ENCODE data around the gene SNCA.

Gene SNCA

GRCh38 chr4:89708903-89709421 is 128.0 kb downstream of the SNCA start:
- ATAC-seq: no peak

DNA sequence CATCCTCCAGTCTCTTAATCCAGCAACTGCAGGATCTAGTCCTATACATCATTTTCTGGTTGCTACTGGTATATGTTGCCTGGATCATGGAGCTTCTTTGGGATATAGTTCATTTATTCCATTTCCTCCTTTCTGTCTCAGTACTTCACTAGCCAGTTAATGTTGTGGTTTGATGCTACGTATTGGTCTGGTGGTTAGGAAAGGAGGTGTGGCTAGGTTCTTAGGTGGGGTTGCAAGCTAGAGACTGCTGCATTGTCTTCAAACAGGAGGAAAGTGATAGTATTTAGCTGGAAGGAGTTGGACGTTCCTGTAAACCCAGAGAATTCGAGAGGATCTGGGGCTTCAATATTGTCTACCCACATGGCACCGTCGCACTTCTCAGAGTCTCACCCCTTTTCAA is 129.5 kb downstream of the SNCA start:
- TF ChIP-seq, protein P1, sequence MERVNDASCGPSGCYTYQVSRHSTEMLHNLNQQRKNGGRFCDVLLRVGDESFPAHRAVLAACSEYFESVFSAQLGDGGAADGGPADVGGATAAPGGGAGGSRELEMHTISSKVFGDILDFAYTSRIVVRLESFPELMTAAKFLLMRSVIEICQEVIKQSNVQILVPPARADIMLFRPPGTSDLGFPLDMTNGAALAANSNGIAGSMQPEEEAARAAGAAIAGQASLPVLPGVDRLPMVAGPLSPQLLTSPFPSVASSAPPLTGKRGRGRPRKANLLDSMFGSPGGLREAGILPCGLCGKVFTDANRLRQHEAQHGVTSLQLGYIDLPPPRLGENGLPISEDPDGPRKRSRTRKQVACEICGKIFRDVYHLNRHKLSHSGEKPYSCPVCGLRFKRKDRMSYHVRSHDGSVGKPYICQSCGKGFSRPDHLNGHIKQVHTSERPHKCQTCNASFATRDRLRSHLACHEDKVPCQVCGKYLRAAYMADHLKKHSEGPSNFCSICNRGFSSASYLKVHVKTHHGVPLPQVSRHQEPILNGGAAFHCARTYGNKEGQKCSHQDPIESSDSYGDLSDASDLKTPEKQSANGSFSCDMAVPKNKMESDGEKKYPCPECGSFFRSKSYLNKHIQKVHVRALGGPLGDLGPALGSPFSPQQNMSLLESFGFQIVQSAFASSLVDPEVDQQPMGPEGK (CRISPR knock-in tag; IDR thresholded peaks at IDR 0.05; ENCODE audit: borderline replicate concordance): no peak
- TF ChIP-seq, protein P2, sequence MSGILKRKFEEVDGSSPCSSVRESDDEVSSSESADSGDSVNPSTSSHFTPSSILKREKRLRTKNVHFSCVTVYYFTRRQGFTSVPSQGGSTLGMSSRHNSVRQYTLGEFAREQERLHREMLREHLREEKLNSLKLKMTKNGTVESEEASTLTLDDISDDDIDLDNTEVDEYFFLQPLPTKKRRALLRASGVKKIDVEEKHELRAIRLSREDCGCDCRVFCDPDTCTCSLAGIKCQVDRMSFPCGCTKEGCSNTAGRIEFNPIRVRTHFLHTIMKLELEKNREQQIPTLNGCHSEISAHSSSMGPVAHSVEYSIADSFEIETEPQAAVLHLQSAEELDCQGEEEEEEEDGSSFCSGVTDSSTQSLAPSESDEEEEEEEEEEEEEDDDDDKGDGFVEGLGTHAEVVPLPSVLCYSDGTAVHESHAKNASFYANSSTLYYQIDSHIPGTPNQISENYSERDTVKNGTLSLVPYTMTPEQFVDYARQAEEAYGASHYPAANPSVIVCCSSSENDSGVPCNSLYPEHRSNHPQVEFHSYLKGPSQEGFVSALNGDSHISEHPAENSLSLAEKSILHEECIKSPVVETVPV (CRISPR knock-in tag; IDR thresholded peaks at IDR 0.05): no peak
- TF ChIP-seq ESRRG (CRISPR knock-in tag; IDR thresholded peaks at IDR 0.05) (no peak), TOX (CRISPR knock-in tag; IDR thresholded peaks at IDR 0.05; ENCODE audit: borderline replicate concordance) (no peak), ARNTL (CRISPR knock-in tag; IDR thresholded peaks at IDR 0.05; ENCODE audit: borderline replicate concordance, low read depth) (no peak), BACH2 (CRISPR knock-in tag; IDR thresholded peaks at IDR 0.05; ENCODE audit: borderline replicate concordance) (no peak), PPARA (CRISPR knock-in tag; IDR thresholded peaks at IDR 0.05; ENCODE audit: borderline replicate concordance) (no peak)
- ATAC-seq: no peak

More at GRCh38 chr4:89708903-89709421, 128.0 kb downstream of the SNCA start:
- TF ChIP-seq BACH2 (CRISPR knock-in tag; IDR thresholded peaks at IDR 0.05; ENCODE audit: borderline replicate concordance) (no peak), ISL1 (CRISPR knock-in tag; IDR thresholded peaks at IDR 0.05) (peak; percentile 16; the same call in 1 of the 2 replicates), TSHZ2 (CRISPR knock-in tag; IDR thresholded peaks at IDR 0.05) (peak; percentile 36; the same call in 1 of the 2 replicates), ZNF70 (CRISPR knock-in tag; IDR thresholded peaks at IDR 0.05) (no peak)

DNA sequence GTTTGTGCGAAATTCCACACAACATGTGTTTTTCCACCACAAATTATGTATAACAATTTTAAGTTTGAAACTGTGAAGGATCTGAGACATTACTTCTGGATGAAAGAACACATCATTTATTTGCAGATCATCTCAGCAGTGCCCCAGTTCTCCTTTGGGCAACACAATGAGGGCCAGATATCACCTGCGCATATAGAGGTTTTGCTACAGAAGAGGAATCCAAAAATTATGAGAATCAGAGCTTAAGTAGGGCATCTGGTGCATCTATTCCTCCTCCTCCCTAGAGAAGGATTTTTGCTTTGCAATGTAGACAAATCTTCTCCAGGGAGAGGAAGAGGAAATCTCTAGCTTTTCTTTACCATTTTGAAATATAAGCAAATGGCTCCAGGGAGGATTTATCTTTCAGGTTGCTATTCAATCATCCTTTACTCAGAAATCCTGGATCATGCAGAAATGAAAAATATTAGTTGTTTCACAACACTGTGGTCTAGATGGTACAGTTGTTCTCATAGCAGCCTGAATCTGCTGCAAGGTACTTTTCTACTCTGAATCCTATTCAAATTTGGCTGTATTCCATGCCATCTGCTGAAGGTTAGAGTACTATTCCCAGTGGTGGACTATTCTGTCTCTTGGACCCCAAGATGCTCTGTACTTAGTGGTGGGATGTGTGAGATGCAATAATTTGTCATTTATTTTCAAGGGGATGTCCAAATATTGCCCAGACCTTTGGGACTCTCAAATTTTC is 132.1 kb downstream of the SNCA start:
- TF ChIP-seq CSDC2 (CRISPR knock-in tag; IDR thresholded peaks at IDR 0.05): no peak
- no peak for TF ChIP-seq ISL1 (CRISPR knock-in tag; IDR thresholded peaks at IDR 0.05)
- no peak for ATAC-seq

GRCh38 chr4:89703829-89704590 is 133.0 kb downstream of the SNCA start:
- no peak for ATAC-seq
- no peak for TF ChIP-seq ZNF565 (CRISPR knock-in tag; conservative IDR thresholded peaks at IDR 0.05; ENCODE audit: low read depth)
- TF ChIP-seq SNAI2 (CRISPR knock-in tag; IDR thresholded peaks at IDR 0.05): no peak
- TF ChIP-seq ISL1 (CRISPR knock-in tag; IDR thresholded peaks at IDR 0.05): no peak
- TF ChIP-seq POU6F1 (CRISPR knock-in tag; IDR thresholded peaks at IDR 0.05; ENCODE audit: borderline replicate concordance, low read depth): no peak
- no peak for TF ChIP-seq GLIS3 (CRISPR knock-in tag; IDR thresholded peaks at IDR 0.05)
- TF ChIP-seq, protein P2 (CRISPR knock-in tag; IDR thresholded peaks at IDR 0.05): no peak
- TF ChIP-seq ZFP30 (CRISPR knock-in tag; IDR thresholded peaks at IDR 0.05): no peak
- no peak for TF ChIP-seq ZNF70 (CRISPR knock-in tag; IDR thresholded peaks at IDR 0.05)
- TF ChIP-seq, protein P1 (CRISPR knock-in tag; IDR thresholded peaks at IDR 0.05; ENCODE audit: borderline replicate concordance): no peak
- TF ChIP-seq TCF4 (CRISPR knock-in tag; IDR thresholded peaks at IDR 0.05; ENCODE audit: borderline replicate concordance): no peak
- TF ChIP-seq TOX (CRISPR knock-in tag; IDR thresholded peaks at IDR 0.05; ENCODE audit: borderline replicate concordance): no peak
- no peak for TF ChIP-seq ZC3H10 (CRISPR knock-in tag; IDR thresholded peaks at IDR 0.05)
- no peak for TF ChIP-seq ZNF8 (CRISPR knock-in tag; IDR thresholded peaks at IDR 0.05)

Data from SK-N-SH treated with all-trans-retinoic acid at 6 μM for 48 hours (cell line).